GM21529 (cell line): ENCODE measurements around the gene HBE1.
"Not testable (repeated sequence)": the region's sequence is repeated elsewhere in the genome, so short reads cannot be mapped to it uniquely, and the experiment has no call there.

Source experiments
- ATAC-seq: cut with Tn5 transposase; IDR thresholded peaks from one replicate; pipeline ENCODE4 v1.9.1; 2021; ENCODE audit not compliant: unreplicated experiment

HBE1 gene

GRCh38 chr11:5254023-5254422 is 15.7 kb downstream of the HBE1 start:
- ATAC-seq = not testable (repeated sequence)

- not testable (repeated sequence) for ATAC-seq
Measured at GRCh38 chr11:5253440-5253839, 16.3 kb downstream of the HBE1 start.

GRCh38 chr11:5252919-5253265 is 16.9 kb downstream of the HBE1 start:
- ATAC-seq = no peak

GRCh38 chr11:5252192-5252918 is 17.4 kb downstream of the HBE1 start:
- no peak for ATAC-seq

- no peak for ATAC-seq
Measured at GRCh38 chr11:5251746-5252145, 18.0 kb downstream of the HBE1 start.

GRCh38 chr11:5250543-5251204 is 19.1 kb downstream of the HBE1 start:
- no peak for ATAC-seq

- not testable (repeated sequence) for ATAC-seq
Measured at GRCh38 chr11:5249807-5250396, 19.8 kb downstream of the HBE1 start, which contains the start of gene HBG1. Gene HBG1 (minus strand): TSS chr11:5249857. CDS start chr11:5249804, 53 bp downstream.

GRCh38 chr11:5248498-5248897 is 21.2 kb downstream of the HBE1 start:
- not testable (repeated sequence) for ATAC-seq

- ATAC-seq = no peak
Measured at GRCh38 chr11:5247472-5248192, 22.1 kb downstream of the HBE1 start.

GRCh38 chr11:5246772-5247471 is 22.8 kb downstream of the HBE1 start:
- no peak for ATAC-seq

- ATAC-seq = no peak
Measured at GRCh38 chr11:5245155-5245554, 24.6 kb downstream of the HBE1 start.

GRCh38 chr11:5243816-5244180 is 25.9 kb downstream of the HBE1 start:
- ATAC-seq = no peak

- ATAC-seq = peak; percentile 70
Measured at GRCh38 chr11:5242933-5243815, 26.6 kb downstream of the HBE1 start.

- no peak for ATAC-seq
Measured at GRCh38 chr11:5242208-5242607, 27.5 kb downstream of the HBE1 start.

GRCh38 chr11:5241458-5241857 is 28.3 kb downstream of the HBE1 start:
- no peak for ATAC-seq

- no peak for ATAC-seq
Measured at GRCh38 chr11:5240458-5240857, 29.3 kb downstream of the HBE1 start.

- ATAC-seq = no peak
Measured at GRCh38 chr11:5240056-5240455, 29.7 kb downstream of the HBE1 start.

- no peak for ATAC-seq
Measured at GRCh38 chr11:5239046-5239445, 30.7 kb downstream of the HBE1 start.

GRCh38 chr11:5238486-5238885 is 31.3 kb downstream of the HBE1 start:
- no peak for ATAC-seq

- ATAC-seq = no peak
Measured at GRCh38 chr11:5237420-5237819, 32.3 kb downstream of the HBE1 start.
